ENCODE results near the gene STX16. TPM values are rescaled to one million over a fixed set of nuclear protein-coding genes. Genes with fewer than 3 reads are reported as not detected.

STX16 gene
- total and polyA plus RNA-seq, 9 of the 15 experiments (the other 6 are each of a cell fraction or from before 2014, with no cell fraction given): 4.4 to 43.5 (median 14.7) TPM

DNA sequence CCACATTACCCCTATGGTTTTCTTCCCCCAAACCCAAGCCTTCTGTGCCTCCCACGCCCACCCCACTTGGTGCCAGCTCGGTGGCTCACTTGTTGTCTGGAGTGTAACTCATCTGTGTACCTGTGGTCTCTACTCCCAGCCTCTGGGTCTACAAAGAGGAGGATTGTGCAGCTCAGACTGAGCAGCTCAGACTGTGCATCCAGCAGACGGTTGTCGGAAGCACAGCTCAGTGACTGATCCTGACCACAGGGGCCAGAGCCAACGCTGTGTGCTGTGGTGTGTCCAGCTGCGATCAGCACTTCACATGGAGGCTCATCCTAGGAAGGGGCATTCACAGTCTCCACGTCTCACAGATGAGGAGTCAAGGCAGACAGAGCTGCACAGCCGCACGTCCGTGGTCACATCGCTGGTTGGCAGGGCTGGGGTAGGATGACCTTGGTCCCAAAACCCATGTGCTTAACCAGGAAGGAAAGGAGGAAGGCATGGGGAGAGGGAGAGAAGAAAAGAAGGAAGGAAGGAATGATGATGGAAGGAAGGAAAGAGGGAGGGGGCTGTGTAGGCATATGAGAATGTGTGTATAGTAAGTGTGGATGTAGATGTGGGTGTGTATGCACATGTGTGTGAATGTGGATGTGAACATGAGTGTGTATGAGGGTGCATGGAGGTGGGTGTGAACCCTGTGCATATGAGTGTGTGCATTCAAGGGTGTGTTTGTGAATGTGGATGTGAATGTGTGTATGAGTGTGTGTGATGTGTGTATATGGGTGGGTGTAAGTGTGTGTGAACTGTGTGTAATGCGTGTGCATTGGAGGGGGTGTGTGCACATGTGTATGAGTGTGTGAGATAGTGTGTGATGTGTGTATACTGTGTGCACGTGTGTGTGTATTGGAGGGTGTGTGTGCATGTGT lies 28.2 kb upstream of the STX16 start (continued):
- peak in 1 of 2 experiments; percentile 49; a peak in 1 of 4 replicates for TF ChIP-seq HDAC1 (IDR thresholded peaks at IDR 0.05)
- TF ChIP-seq, protein P1, sequence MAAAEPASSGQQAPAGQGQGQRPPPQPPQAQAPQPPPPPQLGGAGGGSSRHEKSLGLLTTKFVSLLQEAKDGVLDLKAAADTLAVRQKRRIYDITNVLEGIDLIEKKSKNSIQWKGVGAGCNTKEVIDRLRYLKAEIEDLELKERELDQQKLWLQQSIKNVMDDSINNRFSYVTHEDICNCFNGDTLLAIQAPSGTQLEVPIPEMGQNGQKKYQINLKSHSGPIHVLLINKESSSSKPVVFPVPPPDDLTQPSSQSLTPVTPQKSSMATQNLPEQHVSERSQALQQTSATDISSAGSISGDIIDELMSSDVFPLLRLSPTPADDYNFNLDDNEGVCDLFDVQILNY (CRISPR knock-in tag; IDR thresholded peaks at IDR 0.05): no peak
- peak; percentile 71 for TF ChIP-seq ARHGAP35 (IDR thresholded peaks at IDR 0.05; ENCODE audit: partially characterized antibody)
- TF ChIP-seq ZNF134 (CRISPR knock-in tag; conservative IDR thresholded peaks at IDR 0.05): no peak
- TF ChIP-seq, protein P2, sequence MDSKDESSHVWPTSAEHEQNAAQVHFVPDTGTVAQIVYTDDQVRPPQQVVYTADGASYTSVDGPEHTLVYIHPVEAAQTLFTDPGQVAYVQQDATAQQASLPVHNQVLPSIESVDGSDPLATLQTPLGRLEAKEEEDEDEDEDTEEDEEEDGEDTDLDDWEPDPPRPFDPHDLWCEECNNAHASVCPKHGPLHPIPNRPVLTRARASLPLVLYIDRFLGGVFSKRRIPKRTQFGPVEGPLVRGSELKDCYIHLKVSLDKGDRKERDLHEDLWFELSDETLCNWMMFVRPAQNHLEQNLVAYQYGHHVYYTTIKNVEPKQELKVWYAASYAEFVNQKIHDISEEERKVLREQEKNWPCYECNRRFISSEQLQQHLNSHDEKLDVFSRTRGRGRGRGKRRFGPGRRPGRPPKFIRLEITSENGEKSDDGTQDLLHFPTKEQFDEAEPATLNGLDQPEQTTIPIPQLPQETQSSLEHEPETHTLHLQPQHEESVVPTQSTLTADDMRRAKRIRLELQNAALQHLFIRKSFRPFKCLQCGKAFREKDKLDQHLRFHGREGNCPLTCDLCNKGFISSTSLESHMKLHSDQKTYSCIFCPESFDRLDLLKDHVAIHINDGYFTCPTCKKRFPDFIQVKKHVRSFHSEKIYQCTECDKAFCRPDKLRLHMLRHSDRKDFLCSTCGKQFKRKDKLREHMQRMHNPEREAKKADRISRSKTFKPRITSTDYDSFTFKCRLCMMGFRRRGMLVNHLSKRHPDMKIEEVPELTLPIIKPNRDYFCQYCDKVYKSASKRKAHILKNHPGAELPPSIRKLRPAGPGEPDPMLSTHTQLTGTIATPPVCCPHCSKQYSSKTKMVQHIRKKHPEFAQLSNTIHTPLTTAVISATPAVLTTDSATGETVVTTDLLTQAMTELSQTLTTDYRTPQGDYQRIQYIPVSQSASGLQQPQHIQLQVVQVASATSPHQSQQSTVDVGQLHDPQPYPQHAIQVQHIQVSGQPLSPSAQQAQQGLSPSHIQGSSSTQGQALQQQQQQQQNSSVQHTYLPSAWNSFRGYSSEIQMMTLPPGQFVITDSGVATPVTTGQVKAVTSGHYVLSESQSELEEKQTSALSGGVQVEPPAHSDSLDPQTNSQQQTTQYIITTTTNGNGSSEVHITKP (IDR thresholded peaks at IDR 0.05; ENCODE audit: partially characterized antibody): peak; percentile 15
- TF ChIP-seq SRF (CRISPR knock-in tag; IDR thresholded peaks at IDR 0.05): no peak
- TF ChIP-seq DACH1 (IDR thresholded peaks at IDR 0.05; ENCODE audit: partially characterized antibody): no peak
- TF ChIP-seq, protein P3, sequence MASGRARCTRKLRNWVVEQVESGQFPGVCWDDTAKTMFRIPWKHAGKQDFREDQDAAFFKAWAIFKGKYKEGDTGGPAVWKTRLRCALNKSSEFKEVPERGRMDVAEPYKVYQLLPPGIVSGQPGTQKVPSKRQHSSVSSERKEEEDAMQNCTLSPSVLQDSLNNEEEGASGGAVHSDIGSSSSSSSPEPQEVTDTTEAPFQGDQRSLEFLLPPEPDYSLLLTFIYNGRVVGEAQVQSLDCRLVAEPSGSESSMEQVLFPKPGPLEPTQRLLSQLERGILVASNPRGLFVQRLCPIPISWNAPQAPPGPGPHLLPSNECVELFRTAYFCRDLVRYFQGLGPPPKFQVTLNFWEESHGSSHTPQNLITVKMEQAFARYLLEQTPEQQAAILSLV (tag; IDR thresholded peaks at IDR 0.05): 0 out of 2 replicates have a peak, but pooled peaks have one; percentile 37
- TF ChIP-seq, protein P4, sequence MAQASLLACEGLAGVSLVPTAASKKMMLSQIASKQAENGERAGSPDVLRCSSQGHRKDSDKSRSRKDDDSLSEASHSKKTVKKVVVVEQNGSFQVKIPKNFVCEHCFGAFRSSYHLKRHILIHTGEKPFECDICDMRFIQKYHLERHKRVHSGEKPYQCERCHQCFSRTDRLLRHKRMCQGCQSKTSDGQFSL (CRISPR knock-in tag; IDR thresholded peaks at IDR 0.05): 0 out of 2 replicates have a peak, but pooled peaks have one; percentile 17
- TF ChIP-seq, protein P4 (tag; IDR thresholded peaks at IDR 0.05): no peak
- TF ChIP-seq ZNF41 (CRISPR knock-in tag; conservative IDR thresholded peaks at IDR 0.05): no peak
- TF ChIP-seq NONO (IDR thresholded peaks at IDR 0.05; ENCODE audit: low read depth in 2 of 2, low read length in 1 of 2): no peak
- no peak for TF ChIP-seq PCBP1 (IDR thresholded peaks at IDR 0.05; ENCODE audit: low read depth, low read length, poor library complexity, severe bottlenecking)
- no peak for TF ChIP-seq PTTG1 (tag; IDR thresholded peaks at IDR 0.05; ENCODE audit: low read depth)
- TF ChIP-seq ELF4 (CRISPR knock-in tag; IDR thresholded peaks at IDR 0.05): peak; percentile 57
- TF ChIP-seq, protein P5, sequence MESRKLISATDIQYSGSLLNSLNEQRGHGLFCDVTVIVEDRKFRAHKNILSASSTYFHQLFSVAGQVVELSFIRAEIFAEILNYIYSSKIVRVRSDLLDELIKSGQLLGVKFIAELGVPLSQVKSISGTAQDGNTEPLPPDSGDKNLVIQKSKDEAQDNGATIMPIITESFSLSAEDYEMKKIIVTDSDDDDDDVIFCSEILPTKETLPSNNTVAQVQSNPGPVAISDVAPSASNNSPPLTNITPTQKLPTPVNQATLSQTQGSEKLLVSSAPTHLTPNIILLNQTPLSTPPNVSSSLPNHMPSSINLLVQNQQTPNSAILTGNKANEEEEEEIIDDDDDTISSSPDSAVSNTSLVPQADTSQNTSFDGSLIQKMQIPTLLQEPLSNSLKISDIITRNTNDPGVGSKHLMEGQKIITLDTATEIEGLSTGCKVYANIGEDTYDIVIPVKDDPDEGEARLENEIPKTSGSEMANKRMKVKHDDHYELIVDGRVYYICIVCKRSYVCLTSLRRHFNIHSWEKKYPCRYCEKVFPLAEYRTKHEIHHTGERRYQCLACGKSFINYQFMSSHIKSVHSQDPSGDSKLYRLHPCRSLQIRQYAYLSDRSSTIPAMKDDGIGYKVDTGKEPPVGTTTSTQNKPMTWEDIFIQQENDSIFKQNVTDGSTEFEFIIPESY (CRISPR knock-in tag; IDR thresholded peaks at IDR 0.05): no peak
- no peak for TF ChIP-seq DDX20 (tag; IDR thresholded peaks at IDR 0.05; ENCODE audit: low read depth)
